Panc1 (cell line): ENCODE results near the gene SERPINA4. TPM values are rescaled to one million over a fixed set of nuclear protein-coding genes. Genes with fewer than 3 reads are reported as not detected.

ENCODE experiments used
- ATAC-seq: fragments of 200-7000 bp; cut with Tn5 transposase; 2 replicates; pipeline ENCODE4 v1.9.1; 2020; ENCODE audit warnings: mild to moderate bottlenecking, moderate library complexity
- BruUV-seq: library from RNA; stranded (reverse); fragments of 400-500 nt; replicated peaks from 2 replicates; lab custom pipeline; 2021; lab: Mats Ljungman, UMichigan
- CTCF ChIA-PET: fragments of 300-600 bp; sonication (Branson Sonifier 250); formaldehyde crosslinking; loops from one replicate; lab custom pipeline; 2022; ENCODE audit warnings: antibody characterized with exemption; lab: Charles Lee
- POLR2A ChIA-PET: fragments of 300-600 bp; sonication (Branson Sonifier 250); formaldehyde crosslinking; loops from one replicate; lab custom pipeline; 2022; ENCODE audit warnings: antibody characterized with exemption; lab: Charles Lee
- DNase-seq: peaks from one replicate; pipeline ENCODE4 v3.0.0-alpha.2; 2010; ENCODE audit warnings: low read depth, low spot score
- H3K27ac ChIP-seq: 2 replicates; pipeline ENCODE4 v1.5.1; 2011; ENCODE audit warnings: mild to moderate bottlenecking, low read length, inconsistent platforms
- H3K27me3 ChIP-seq: fragments of 200-500 bp; sonication (Bioruptor generic); 2 replicates; pipeline ENCODE4 v1.6.0; 2014; ENCODE audit warnings: low read length, inconsistent platforms; ENCODE audit not compliant: control insufficient read depth, insufficient read depth
- H3K36me3 ChIP-seq: fragments of 200-500 bp; sonication (Bioruptor generic); 2 replicates; pipeline ENCODE4 v1.5.1; 2014; ENCODE audit warnings: inconsistent platforms, mild to moderate bottlenecking, low read length, moderate library complexity; ENCODE audit not compliant: control insufficient read depth, insufficient read depth
- H3K4me1 ChIP-seq: 2 replicates; pipeline ENCODE4 v1.5.1; 2011; ENCODE audit warnings: inconsistent platforms, mild to moderate bottlenecking, low read length, moderate library complexity; ENCODE audit not compliant: control insufficient read depth, insufficient read depth
- H3K4me3 ChIP-seq, 2 experiments: 2 replicates each; pipeline ENCODE4 v1.5.1; 2011 to 2012; ENCODE audit warnings: low read depth in 2 of 2, low read length in 2 of 2, mild to moderate bottlenecking in 2 of 2, inconsistent platforms in 1 of 2, moderate library complexity in 1 of 2
- H3K9me3 ChIP-seq: fragments of 200-500 bp; sonication (Bioruptor generic); 2 replicates; pipeline ENCODE4 v1.5.1; 2014; ENCODE audit warnings: low read depth, mild to moderate bottlenecking, inconsistent platforms, low read length, moderate library complexity; ENCODE audit not compliant: control insufficient read depth, insufficient read depth
- POLR2AphosphoS5 ChIP-seq: IDR thresholded peaks from 2 replicates; pipeline ENCODE4 v1.6.1; 2012; ENCODE audit warnings: mild to moderate bottlenecking, low read depth, low read length, moderate library complexity
- SIN3A ChIP-seq: IDR thresholded peaks from 2 replicates; pipeline ENCODE4 v1.6.1; 2012; ENCODE audit warnings: low read depth, mild to moderate bottlenecking, low read length, moderate library complexity, borderline replicate concordance; ENCODE audit not compliant: insufficient read depth
- TCF7L2 ChIP-seq: IDR thresholded peaks from 2 replicates; pipeline ENCODE4 v1.6.1; 2011; ENCODE audit warnings: mild to moderate bottlenecking, low read depth, low read length, inconsistent platforms
- in situ Hi-C: cut with HindIII; loops from 2 replicates; pipeline ENCODE4 v1.10.0; 2016; ENCODE audit warnings: low sequenced_read_pairs, low pct_unique_long_range_greater_than_20kb
- intact Hi-C: fragments of 100-400 bp; cut with micrococcal nuclease; formaldehyde crosslinking; loops from one replicate; pipeline ENCODE4 v1.10.0; 2022; ENCODE audit not compliant: unreplicated experiment
- total RNA-seq: library from RNA; stranded (reverse); gene quantifications from one replicate; pipeline ENCODE4 v1.2.1, GENCODE V29; 2021; ENCODE audit not compliant: unreplicated experiment
- TF ChIP-seq, protein P1 (sequence below): fragments of 450-650 bp; IDR thresholded peaks from 2 replicates; pipeline ENCODE4 v1.5.1; 2017; ENCODE audit warnings: mild to moderate bottlenecking
- TF ChIP-seq, protein P2 (sequence below), 2 experiments: IDR thresholded peaks; 2 replicates each; pipeline ENCODE4 v1.6.1; 2011 to 2012; ENCODE audit warnings: low read depth in 2 of 2, control low read depth in 1 of 2, low read length in 1 of 2, mild to moderate bottlenecking in 1 of 2, moderate library complexity in 1 of 2; ENCODE audit not compliant: insufficient read depth in 1 of 2

SERPINA4 gene
- total RNA-seq, 1 experiment from 2014 or later: 0.10 TPM

DNA sequence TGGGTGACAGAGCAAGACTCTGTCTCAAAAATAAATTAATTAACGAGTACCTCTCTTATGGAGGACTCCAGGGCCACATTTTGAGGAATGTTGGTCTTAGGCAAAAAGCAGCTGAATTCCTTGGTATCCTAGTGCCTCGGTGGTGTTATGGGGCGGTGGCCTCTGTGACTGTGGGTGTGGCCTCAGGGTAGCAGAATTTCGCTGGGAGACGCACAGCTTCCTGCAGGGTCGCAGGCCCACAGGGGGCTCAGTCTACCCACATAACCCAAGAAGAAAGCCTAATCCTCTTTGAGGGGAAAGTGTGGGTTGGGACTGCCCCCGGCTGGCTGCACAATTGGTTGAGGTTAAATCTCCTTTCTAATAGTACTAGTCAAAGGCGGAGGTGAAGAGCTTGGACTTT, 11.2 kb upstream of the SERPINA4 start:
- ATAC-seq (no peak), DNase-seq (no peak)
- no peak for TF ChIP-seq TCF7L2
- no peak for TF ChIP-seq SIN3A
- TF ChIP-seq, protein P1, sequence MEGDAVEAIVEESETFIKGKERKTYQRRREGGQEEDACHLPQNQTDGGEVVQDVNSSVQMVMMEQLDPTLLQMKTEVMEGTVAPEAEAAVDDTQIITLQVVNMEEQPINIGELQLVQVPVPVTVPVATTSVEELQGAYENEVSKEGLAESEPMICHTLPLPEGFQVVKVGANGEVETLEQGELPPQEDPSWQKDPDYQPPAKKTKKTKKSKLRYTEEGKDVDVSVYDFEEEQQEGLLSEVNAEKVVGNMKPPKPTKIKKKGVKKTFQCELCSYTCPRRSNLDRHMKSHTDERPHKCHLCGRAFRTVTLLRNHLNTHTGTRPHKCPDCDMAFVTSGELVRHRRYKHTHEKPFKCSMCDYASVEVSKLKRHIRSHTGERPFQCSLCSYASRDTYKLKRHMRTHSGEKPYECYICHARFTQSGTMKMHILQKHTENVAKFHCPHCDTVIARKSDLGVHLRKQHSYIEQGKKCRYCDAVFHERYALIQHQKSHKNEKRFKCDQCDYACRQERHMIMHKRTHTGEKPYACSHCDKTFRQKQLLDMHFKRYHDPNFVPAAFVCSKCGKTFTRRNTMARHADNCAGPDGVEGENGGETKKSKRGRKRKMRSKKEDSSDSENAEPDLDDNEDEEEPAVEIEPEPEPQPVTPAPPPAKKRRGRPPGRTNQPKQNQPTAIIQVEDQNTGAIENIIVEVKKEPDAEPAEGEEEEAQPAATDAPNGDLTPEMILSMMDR: no peak
- in situ Hi-C loops (no loop called here), intact Hi-C loops (no loop called here)
- Histone ChIP-seq H3K27me3 (no peaks in the 10 kb centered on the region), H3K9me3 (no peaks in the 10 kb centered on the region), H3K4me1 (no peaks in the 10 kb centered on the region), H3K27ac (no peak overlapping the region), H3K4me3 (no peak overlapping the region), H3K36me3 (no peaks in the 10 kb centered on the region)
- POLR2A ChIA-PET: no interaction called here
- CTCF ChIA-PET: no interaction called here
- no TSS peak for BruUV-seq

DNA sequence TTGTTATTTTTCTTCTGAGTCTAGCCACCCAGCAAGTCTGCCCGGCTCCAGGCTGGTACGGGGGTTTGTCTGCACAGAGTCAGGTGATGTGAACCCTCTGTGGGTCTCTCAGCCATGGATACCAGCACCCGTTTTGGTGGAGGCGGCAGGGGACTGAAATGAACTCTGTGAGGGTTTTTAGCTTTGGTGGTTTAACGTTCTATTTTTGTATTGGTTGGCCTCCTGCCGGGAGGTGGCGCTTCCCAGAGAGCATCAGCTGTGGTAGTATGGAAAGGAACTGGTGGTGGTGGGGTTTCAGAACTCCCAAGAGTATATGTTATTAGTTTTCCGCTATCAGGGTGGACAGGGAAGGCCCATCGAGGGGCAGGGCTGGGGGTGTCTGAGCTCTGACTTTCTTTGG, 5.3 kb upstream of the SERPINA4 start:
- Histone ChIP-seq H3K36me3 (no peaks in the 10 kb centered on the region), H3K4me3 (no peak overlapping the region), H3K9me3 (no peaks in the 10 kb centered on the region; the same call in 1 of the 2 replicates), H3K27me3 (no peaks in the 10 kb centered on the region), H3K4me1 (no peaks in the 10 kb centered on the region), H3K27ac (no peak overlapping the region)
- no TSS peak for BruUV-seq
- no peak for DNase-seq
- in situ Hi-C loops (no loop called here), intact Hi-C loops (no loop called here)
- CTCF ChIA-PET: no interaction called here
- POLR2A ChIA-PET: no interaction called here
- no peak for ATAC-seq
- TF ChIP-seq POLR2AphosphoS5 (no peak), TCF7L2 (no peak), SIN3A (no peak)
- TF ChIP-seq, protein P2, sequence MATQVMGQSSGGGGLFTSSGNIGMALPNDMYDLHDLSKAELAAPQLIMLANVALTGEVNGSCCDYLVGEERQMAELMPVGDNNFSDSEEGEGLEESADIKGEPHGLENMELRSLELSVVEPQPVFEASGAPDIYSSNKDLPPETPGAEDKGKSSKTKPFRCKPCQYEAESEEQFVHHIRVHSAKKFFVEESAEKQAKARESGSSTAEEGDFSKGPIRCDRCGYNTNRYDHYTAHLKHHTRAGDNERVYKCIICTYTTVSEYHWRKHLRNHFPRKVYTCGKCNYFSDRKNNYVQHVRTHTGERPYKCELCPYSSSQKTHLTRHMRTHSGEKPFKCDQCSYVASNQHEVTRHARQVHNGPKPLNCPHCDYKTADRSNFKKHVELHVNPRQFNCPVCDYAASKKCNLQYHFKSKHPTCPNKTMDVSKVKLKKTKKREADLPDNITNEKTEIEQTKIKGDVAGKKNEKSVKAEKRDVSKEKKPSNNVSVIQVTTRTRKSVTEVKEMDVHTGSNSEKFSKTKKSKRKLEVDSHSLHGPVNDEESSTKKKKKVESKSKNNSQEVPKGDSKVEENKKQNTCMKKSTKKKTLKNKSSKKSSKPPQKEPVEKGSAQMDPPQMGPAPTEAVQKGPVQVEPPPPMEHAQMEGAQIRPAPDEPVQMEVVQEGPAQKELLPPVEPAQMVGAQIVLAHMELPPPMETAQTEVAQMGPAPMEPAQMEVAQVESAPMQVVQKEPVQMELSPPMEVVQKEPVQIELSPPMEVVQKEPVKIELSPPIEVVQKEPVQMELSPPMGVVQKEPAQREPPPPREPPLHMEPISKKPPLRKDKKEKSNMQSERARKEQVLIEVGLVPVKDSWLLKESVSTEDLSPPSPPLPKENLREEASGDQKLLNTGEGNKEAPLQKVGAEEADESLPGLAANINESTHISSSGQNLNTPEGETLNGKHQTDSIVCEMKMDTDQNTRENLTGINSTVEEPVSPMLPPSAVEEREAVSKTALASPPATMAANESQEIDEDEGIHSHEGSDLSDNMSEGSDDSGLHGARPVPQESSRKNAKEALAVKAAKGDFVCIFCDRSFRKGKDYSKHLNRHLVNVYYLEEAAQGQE (IDR thresholded peaks at IDR 0.05; ENCODE audit: insufficient read depth in 1 of 2, low read depth in 2 of 2, low read length in 1 of 2): no peak
- TF ChIP-seq, protein P1: no peak
